SK-N-MC (cell line): ENCODE results near the gene PHLDB2.

ENCODE experiments used
- EZH2 ChIP-seq: fragments of 200-600 bp; sonication (generic); IDR thresholded peaks from one replicate; pipeline ENCODE4 v1.6.1; 2017; ENCODE audit warnings: antibody characterized with exemption
- POLR2AphosphoS5 ChIP-seq: IDR thresholded peaks from 2 replicates; pipeline ENCODE4 v1.6.1; 2012; ENCODE audit warnings: mild to moderate bottlenecking, low read depth, low read length, borderline replicate concordance

GRCh38 chr3:111967651-111968274 is 108.7 kb downstream of the PHLDB2 start:
- TF ChIP-seq POLR2AphosphoS5 (no peak), EZH2 (no peak)
